PFSK-1 (cell line): ENCODE results near the gene ATP8B4.

Experiments
- FOXP2 ChIP-seq: optimal IDR thresholded peaks from 2 replicates; pipeline ENCODE3; 2011; ENCODE audit warnings: borderline replicate concordance, control low read depth, inconsistent platforms; ENCODE audit not compliant: insufficient read depth; ENCODE audit errors: extremely low read length, extremely low read depth
- POLR2AphosphoS5 ChIP-seq: IDR thresholded peaks from 2 replicates; pipeline ENCODE4 v1.6.1; 2012; ENCODE audit warnings: low read depth, mild to moderate bottlenecking, control low read depth, low read length, moderate library complexity
- SIN3A ChIP-seq: IDR thresholded peaks from 2 replicates; pipeline ENCODE4 v1.6.1; 2012; ENCODE audit warnings: mild to moderate bottlenecking, low read length, moderate library complexity, borderline replicate concordance; ENCODE audit not compliant: insufficient read depth
- TAF1 ChIP-seq: IDR thresholded peaks from 2 replicates; pipeline ENCODE4 v1.6.1; 2012; ENCODE audit warnings: low read length, control low read depth, borderline replicate concordance; ENCODE audit not compliant: insufficient read depth
- TF ChIP-seq, protein P1 (sequence below), 2 experiments: IDR thresholded peaks; 2 replicates each; pipeline versions ENCODE4 v1.6.1 to v1.8.0; 2011 to 2012; ENCODE audit warnings: low read depth in 2 of 2, low read length in 2 of 2, control low read depth in 1 of 2, inconsistent platforms in 1 of 2, mild to moderate bottlenecking in 1 of 2, moderate library complexity in 1 of 2; ENCODE audit not compliant: insufficient read depth in 1 of 2

DNA sequence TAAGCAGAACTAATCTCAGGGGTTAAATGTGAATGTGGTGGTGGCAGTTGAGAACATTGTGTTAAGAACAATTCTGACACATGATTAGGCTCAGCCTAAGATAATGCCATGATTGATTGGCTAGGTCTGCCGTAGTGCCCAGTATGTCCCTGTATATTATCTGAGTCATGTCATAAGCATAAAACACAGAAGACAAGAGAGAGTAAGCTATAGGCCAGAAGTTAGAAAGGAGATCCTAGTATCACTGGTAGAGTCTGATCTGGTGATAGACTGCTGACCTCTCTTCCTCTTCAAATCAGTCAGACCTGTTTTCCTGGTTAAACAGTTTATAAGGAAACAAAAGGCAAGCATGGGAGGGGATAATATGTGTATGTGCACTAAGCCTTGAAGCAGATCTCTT, 30.1 kb upstream of the ATP8B4 start:
- no peak for TF ChIP-seq TAF1
- TF ChIP-seq, protein P1, sequence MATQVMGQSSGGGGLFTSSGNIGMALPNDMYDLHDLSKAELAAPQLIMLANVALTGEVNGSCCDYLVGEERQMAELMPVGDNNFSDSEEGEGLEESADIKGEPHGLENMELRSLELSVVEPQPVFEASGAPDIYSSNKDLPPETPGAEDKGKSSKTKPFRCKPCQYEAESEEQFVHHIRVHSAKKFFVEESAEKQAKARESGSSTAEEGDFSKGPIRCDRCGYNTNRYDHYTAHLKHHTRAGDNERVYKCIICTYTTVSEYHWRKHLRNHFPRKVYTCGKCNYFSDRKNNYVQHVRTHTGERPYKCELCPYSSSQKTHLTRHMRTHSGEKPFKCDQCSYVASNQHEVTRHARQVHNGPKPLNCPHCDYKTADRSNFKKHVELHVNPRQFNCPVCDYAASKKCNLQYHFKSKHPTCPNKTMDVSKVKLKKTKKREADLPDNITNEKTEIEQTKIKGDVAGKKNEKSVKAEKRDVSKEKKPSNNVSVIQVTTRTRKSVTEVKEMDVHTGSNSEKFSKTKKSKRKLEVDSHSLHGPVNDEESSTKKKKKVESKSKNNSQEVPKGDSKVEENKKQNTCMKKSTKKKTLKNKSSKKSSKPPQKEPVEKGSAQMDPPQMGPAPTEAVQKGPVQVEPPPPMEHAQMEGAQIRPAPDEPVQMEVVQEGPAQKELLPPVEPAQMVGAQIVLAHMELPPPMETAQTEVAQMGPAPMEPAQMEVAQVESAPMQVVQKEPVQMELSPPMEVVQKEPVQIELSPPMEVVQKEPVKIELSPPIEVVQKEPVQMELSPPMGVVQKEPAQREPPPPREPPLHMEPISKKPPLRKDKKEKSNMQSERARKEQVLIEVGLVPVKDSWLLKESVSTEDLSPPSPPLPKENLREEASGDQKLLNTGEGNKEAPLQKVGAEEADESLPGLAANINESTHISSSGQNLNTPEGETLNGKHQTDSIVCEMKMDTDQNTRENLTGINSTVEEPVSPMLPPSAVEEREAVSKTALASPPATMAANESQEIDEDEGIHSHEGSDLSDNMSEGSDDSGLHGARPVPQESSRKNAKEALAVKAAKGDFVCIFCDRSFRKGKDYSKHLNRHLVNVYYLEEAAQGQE (IDR thresholded peaks at IDR 0.05; ENCODE audit: insufficient read depth in 1 of 2, low read depth in 2 of 2, low read length in 2 of 2) = no peak
- TF ChIP-seq POLR2AphosphoS5 = no peak
- TF ChIP-seq SIN3A = no peak
- TF ChIP-seq FOXP2 = no peak
